EL (cell line): ENCODE measurements around the gene COG3.

ENCODE experiments used
- DNase-seq: peaks from one replicate; pipeline ENCODE4 v3.0.0-alpha.2; 2016

The COG3 gene

DNA sequence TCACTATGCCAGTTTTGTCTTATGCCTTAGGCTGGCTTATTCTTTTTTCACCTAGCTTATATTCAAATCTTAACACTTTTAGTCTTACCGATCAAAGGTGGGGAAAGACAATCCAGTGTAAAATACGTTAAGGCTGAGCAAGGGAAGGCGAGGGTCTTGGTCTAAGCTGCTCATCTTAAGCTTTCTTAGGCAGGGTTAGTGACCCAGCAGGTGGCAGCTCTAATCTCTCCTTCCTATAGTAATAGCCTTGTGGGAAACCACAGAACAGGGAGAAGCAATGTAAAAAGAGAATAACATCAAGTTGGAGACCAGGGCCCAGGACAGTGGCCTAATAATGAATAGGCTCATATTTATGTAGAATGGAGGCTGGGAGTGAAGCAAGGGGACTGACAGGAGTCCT, 45.9 kb downstream of the COG3 start:
- no peak for DNase-seq

DNA sequence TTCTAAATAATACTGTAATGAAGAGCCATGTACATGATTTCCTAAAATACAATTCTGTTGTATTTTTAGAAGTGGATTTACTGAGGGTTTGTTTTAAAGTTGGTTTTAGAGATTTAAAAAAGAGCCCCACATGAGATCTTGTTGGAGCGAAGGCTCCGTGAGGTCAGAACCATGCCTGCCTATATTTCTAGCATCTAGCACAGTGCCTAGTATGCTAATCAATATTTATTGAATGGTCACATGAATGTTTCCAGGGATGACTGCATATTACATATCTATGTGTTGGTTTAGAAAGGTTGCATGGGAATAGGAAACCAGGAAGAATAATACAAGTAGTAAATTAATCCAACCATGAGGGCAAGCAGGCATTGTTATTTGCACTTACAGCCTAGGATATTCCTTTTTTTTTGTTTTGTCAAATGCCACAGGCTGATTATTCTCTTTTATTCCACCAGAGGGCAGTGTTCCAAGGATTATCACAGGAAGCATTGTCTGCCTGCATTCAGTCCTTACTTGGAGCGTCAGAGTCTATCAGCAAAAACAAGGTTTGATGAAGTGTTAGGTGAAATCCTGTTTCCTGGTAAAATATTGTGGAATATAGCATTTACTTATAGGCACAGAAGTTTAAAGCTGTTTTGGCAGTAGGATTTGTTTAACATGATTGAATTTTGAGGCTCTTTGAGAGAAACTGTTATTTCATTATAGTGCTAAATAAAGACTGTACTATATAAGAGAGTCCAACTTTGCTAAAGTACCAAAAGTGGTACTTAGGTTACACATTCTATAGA, 46.8 kb downstream of the COG3 start:
- DNase-seq = peak; percentile 72

DNA sequence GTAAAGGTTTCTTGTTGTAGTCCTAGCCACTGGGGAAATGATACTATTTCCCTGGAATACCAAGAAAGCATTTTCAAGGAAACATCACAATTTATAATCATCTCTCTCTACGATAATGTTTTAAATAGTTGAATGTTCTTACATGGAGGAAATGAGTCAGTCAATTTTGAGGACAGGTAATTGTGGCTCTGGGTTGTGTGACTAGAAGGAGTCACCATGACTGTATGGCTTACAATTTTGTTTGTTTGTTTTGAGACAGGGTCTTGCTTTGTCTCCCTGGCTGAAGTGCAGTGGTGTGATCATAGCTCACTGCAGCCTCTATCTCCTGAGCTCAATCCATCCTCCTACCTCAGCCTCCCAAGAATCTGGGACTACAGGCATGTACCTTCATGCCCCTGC, 47.4 kb downstream of the COG3 start:
- DNase-seq = no peak

DNA sequence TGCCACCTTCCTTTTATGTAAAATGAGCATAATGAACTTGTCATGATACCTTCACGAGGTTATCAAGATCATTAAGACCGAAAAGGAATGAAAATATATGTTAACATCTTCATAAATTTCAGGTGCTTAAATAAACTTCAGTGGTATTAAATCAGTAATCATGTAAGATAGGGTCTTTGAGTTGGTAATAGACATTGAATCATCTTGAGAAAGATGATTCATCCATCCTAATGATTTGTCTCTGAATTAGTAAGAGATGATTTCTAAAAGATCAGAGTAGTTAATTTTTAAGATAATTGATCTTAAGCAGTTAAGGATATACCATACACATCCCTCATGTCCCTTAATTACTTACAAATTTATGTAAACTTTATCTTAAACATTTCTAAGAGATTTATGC, 52.0 kb downstream of the COG3 start:
- no peak for DNase-seq

DNA sequence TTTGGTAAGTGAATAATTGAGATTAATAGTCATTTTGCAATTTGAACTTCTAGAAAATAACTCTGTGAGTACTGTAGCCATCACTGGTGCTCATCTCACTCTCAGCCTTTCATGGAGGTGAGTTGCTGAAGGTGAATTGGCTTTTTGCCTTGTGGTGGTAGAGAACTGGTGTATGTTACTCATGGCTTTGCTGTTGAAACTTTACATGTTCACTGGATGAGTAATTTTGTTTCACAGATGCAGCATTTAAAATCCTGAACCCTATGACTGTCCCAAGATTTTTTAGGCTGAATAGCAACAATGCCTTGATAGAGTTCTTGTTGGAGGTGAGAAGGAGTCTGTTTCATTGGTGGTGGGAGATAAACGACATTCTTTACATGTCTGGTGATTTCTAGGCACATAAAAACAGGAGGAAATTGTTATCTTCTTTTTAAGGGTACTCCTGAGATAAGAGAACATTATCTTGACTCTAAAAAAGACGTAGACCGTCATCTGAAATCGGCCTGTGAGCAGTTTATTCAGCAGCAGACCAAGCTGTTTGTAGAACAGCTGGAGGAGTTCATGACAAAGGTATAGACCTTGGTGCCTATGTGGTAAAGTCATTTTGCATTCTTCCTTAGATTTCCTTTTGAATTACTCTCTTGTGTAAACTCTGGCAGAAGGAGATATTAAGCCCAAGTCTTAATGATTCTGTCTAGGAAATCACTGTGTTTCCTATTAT, 53.9 kb downstream of the COG3 start:
- peak; percentile 47 for DNase-seq

DNA sequence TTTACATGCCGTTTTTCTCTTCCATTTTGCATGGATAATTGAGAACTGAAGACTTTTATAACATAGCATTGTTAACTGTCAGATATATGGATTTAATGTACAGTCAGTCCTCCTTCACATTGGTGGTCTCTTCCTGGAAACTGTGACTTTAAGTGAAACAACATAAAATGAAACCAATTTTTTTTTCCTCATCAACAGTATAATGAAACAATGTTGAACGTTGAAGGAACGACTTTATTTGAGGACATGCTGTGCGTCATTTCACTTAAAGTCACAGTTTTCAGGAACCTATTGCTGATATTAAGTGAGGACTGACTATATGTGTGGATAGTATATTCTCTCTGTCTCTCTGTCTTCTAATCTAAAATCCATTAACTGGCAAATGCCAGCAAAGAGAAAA, 54.8 kb downstream of the COG3 start:
- DNase-seq = no peak

DNA sequence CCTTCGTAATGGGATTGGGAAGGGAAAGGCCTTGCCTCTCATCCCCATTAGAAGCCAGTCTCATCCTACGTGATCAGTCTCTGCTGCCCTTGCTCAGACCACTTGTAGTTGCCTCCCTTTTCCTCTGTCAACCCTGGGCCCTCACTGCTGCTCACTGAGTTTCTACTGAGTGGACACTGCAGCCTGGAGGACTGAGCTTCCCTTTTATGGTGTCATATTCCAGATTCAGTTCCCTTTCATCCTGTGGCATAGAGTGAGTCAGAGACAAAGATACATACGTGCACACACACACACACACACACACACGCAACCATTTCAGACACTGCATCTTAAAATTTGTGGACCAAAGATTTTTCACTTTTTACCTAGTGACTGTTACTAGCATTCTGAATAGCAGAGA, 56.6 kb downstream of the COG3 start:
- peak; percentile 71 for DNase-seq

DNA sequence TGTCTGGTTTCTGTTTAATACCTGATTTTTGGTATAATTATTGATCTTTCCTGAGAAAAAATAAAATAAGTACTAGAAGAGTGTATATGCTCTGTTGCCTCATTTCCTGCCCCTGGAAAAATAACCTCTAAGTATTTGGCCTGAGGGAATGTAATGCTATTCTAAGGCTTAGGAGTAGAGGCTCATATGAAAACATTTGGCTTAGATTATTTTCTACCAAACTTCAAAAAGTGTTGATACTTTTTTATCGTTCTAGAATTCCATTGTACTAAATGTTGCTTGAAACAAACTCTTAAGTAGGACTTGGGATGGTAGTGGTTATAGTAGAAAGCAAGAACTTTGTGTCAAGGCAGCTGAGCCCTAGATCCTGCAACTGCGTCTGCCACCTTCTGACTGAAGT, 57.8 kb downstream of the COG3 start:
- peak; percentile 56 for DNase-seq

DNA sequence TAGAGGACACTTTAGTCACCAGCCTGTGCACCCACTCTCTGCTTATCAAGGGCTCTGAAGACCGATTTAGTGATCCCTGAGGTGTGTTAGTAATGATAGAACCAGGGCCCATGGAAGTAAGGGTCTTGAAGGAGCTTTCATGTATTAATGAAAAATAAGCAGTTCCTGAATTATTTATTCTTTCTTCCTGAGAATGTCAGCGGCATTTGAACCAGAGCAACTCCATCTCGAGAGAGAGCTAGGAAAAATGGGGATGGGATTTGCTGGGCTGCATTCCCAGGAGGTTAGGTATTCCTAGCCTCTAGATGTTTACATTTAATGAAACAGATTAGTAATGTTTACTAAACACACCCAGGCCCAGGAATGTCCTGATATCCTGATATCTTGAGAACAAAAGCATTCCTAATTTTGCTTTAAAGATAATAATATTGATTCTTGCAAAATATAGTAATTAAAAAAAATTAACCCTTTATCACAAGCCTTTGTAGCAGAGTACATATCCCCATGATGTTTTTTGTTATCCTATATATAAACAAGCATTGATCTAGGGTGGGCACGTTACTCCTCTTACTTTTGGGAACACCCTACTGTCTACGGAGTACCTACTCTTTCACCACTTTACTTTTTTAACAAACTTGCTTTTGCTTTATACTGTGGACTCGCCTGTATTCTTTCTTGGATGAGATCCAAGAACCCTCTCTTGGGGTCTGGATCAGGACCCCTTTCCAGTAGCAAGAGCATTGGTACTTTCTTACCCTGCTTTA, 63.1 kb downstream of the COG3 start:
- peak; percentile 28 for DNase-seq

DNA sequence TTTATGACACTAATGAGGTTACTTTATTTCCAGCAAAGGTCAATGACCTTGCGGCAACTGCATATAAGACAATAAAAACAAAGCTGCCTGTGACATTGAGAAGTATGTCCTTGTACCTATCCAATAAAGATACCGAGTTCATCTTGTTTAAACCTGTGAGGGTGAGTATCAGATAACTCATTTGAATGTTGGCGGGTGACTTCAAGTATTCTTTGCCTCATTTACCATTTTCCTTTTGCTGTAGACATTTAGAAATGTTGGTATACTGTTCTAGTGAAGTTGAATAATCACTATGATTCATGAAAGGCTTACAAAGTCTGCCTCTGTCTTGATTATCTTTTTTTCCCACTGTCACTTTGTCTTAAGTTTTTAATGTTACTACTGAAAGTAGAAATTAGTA, 65.0 kb downstream of the COG3 start:
- no peak for DNase-seq

DNA sequence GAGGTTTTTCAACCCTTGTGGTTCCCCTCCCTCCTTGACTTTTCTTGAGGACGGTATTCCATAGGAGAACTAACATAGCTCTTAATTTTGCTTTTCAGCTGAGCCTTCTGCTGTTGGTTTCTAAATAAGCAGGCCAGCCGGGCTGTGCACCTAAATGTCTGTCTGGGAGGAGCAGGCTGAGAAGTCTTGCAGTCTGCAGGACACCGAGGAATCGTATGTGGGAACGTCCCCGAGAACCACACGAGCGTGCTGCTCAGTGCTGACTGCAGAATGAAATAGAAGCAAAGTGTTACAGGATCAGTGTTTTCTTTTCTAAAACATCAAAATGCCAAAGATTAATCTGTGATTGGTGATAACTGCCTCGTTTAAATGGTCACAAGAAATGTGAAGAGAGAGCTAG, 69.9 kb downstream of the COG3 start:
- no peak for DNase-seq

DNA sequence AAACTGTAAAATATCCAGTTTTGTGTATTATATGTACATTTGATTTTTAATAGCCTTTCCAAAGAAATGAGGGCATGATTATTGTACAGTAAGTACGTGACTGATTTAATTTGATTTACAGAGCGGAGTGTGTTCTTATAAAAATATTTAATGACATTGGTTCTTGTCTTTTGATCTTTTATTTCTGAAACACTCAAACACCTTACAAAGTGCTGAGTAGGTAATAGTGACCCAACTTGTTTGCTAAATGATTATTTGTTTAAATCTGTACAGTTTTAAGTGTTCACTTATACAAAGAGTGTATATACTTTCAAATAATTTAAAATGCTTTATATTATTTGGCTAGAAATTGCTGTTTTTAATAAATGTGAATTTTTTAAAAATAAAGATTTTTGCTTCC, 71.5 kb downstream of the COG3 start:
- no peak for DNase-seq

DNA sequence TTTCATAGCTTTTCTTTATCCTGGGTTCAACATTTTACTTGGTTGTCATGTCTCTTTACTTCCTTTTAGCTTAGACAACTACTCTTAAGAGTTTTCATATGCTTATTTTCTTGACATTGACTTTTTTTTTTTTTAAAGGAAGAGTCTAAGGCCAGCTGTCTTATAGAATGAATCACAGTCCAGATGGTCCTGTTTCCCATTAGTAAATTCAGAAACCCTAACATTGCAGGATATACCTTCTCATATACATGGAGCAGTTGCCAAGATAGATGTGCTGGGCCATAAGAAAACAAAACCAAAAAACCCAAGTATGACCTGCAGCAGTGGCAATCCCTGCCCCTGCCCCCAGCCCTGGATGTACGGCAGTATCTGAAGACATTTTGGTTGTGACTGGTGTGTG, 72.8 kb downstream of the COG3 start:
- no peak for DNase-seq

DNA sequence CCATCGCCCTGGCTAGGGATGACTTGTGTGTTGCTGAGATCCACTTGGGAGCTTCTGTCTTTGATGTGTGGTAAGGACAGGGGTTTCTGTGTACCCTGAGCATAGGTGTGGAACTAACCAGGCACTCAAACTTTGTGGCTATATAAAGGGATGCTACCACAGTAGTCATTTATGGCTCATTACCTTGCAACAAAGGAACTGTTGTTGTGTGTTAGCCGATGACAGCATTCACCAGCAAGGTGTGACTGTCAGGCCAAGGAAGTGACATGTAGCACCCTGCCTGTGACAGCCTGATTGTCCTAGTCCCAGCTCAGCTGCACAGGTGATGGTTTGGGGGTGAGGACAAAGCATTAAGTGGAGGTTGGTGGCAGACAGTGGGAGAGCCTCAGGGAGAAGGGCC, 73.6 kb downstream of the COG3 start:
- no peak for DNase-seq

DNA sequence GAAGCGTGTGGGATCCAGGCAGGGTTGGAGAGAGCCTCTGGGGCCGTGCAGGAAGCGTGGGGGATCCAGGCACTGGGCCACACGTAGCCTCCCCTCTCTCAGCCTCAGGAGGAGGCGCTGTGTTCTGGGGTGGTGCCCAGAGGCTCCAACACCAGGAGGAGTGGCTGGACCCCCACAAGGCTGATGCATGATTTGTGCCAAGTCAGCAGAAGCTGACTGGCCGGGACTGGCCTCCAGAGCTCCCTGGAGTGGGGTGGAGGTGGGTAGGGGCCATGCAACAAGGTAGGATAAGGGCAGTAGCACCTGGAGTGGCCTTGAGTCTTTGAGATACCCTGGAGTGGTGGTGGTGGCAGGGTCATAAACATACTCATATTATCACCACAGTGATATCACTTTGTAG, 75.5 kb downstream of the COG3 start:
- no peak for DNase-seq

DNA sequence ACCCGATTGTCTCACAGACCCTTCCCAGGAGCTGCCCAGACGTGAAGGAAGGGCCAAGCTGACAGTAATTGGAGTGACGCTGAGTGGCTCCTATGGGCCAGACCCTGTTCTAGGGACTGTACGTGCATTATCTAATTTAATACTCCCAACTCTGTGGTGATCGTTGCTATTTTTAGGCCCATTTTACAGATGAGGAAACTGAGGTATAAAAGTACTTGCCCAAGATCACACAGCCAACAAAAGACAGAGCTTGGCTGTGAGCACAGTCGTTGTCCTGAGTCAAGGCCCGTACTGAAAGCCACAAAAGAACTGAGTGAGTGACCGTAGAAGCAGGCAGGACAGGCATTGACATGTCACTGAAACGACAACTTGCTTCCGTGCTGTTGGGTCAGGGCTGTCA, 76.1 kb downstream of the COG3 start:
- no peak for DNase-seq

DNA sequence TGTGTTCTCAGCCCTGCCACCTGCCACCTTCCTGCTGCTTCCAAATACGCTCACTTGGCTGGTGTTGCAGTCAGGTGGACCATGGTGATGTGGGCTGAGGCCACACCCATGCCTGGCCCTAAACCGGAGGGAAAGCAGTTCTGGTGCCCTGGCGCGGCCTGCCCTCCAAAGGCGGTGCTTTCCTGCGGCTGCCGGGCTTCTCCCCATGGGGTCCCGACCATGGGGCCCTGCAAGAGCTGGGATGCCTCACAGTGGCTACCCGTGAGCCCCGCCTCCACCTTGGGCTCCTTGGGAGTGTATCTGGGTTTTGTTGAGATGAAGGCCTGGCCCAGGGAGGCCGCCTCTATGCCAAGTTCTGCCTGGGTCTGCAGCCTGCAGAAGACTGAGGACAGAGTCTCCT, 77.1 kb downstream of the COG3 start:
- DNase-seq = no peak

DNA sequence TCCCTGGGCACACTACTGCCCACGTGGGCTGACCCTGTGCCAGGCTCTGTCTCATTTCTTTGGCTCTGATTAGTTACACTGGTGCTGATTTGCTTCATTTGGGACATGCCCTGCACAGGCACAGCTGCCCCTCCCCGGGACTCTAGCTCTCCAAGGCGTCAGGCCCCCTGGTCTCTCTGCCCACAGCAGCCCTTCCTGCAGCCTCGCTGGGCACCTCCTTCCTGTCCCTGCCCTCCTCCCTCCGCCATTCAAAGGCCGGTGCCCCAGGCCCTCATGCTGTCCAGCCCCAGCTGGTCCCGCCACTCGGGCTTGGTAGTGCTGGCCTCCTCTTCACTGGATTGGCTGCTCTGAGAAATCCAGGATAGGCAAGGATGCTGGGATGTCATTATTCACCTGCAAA, 77.7 kb downstream of the COG3 start:
- DNase-seq = no peak

DNA sequence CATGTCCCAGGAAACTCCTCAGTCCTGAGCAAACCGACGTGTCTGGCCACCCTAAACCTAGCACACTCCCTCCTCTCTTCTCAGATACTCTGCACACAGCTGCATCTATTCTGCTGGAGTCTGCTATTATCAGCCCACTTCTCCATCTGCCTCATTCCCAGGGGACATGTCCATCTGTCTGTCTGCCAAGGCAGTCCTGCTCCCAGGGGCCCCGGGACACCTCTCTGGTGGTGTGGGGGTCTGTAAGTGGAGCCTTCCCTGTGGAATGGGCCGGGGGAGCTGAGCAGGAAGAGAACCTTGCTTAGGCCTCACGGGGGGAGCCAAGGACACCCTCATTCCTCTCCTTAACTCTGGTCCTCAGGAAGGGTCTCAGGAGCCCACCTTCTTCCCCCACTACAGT, 78.1 kb downstream of the COG3 start:
- no peak for DNase-seq

DNA sequence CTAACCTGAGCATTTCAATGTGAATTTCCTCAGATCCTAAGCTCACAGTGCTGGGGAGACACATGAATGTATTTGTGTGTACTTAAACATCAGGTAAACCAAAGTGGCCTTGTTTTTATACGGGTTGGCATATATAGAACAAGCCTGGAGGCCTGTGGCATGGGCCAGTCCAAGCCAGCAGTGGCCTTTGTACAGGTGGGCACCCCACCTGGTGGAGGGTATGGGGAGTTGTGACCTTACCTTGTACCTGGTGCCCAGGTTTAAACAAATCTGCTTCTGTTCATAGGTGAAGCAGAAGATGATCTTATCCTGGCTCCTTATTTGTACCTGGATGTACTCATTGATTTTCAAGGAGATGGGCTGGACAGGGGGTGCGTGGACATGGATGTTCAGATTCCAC, 79.8 kb downstream of the COG3 start:
- no peak for DNase-seq

DNA sequence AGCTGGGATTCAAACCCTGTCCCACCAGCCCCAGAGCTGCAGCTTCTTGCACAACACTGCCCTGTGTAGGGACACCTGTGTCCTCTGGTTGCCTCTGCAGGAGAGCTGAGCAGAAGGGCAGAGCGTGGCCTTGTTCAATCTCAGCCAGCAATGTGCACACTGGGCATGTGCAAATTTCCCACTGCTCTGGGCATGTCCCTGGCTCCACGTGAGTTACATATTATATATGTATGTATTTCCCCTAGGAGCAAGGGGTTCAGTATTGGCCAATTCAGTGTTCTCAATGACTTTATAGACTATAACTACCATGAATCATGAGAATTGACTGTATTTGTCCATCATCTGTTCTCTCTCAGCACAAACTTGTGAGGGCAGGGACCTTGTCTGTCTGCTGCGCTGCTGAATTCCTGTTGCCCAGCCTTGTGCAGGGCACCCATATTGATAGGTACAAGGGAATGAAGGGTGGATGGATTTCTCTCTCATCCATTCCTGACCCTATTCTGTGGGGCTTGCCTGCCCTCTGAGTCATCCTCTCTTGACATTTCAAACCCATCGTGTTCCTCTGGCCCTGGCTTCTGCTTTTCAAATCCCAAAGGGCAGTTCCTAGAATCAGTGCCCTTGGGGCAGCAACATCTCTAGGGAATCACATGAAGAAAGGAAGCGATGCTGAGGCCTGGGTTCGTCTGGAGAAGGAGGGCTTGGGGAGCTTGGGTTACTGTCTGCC, 81.1 kb downstream of the COG3 start:
- DNase-seq = no peak

DNA sequence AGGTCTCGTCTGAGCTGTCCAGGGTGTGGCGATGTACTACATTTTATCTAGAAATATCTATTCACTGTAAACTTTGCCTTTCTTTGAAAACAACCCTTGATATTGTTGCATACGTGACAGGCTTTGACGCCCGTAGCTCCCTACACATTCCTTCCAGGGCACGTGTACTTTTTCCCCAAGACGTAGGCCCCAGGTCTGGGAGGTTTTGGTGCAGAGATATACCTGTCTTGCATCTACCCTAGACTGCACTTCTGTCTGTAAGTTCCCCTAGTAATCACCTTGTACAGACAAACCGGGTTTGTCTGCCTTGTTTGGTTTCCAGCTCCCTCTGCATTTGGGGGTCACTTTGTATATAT, 81.6 kb downstream of the COG3 start:
- DNase-seq = no peak

DNA sequence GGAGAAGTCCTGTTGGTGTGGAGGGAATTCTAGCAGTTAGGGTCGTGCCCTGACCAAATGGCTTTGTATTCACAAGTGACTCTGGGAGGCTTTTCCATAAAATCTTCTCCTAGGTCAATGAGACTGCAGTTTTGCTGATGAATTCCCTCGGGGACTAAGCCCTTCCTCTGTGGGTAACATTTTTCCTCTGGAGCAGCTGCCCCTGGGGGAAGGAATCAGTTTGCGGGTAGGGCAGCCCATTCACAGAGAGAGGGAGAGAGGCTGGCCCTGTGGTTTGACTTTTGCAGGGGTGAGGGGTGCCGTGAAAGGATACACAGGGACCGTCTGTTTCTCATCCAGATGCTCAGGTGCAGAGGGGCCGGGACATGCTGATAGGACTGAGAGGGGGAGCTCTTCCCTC, 83.5 kb downstream of the COG3 start:
- DNase-seq = no peak
